GM12864 (cell line): ENCODE data around the gene SRGAP2B.
"Not testable (repeated sequence)": the region's sequence is repeated elsewhere in the genome, so short reads cannot be mapped to it uniquely, and the experiment has no call there.

Experiments used
- DNase-seq: peaks from one replicate; pipeline ENCODE4 v3.0.0-alpha.2; 2011; ENCODE audit warnings: low read depth
- H3K4me3 ChIP-seq: 2 replicates; pipeline ENCODE4 v1.5.1; 2011; ENCODE audit warnings: mild to moderate bottlenecking, low read depth, low read length, control low read depth

The SRGAP2B gene

DNA sequence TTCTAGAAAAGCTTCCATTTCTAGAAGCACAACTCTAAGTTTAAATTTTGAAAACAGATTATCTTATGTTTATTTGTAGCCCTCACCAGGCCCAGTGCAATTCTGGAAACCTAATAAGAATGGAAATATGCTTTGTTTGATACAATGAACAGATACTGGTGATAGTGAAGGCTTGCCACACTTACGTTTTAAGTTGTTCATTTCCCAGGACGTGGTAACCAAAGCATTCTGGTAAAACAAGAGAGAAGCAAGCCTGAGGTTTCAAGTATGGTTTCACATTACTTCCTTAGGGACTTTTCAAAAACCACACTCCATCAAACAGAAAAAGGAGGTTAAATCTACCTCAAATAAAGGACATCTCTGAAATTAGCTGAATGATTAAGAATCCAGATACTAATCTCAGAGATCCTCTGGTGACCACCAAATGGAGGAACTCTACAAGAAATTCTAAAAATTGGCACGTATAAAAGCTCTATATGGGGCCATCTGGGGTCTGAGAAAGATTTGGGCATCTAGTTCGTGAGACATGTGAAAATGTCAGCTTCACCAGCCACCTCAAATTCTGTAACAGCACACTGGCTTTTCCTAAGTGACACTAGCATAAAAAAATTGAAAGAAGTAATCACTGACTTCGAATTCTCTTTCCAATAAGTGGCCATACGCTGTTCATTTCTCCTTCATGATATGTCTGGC lies 164.9 kb downstream of the SRGAP2B start:
- H3K4me3 ChIP-seq, DNase-seq: not testable (repeated sequence)

DNA sequence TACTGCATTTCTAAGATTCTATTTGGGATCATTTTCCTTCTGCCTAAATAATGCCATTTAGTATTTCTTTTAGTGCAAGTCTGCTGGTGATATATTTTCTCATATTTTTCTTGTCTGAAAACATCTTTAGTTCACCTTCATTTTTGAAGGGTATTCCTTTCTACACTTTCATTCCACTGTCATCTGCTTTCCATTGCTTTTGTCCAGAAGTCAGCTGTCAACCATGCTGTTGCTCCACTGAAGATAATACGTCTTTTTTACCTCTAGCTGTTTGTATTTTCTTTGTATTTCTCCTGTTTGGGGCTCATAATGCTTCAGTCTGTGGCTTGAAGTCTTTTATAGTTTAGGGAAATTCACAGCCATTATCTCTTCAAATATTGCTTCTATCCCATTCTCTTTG lies 167.8 kb downstream of the SRGAP2B start:
- DNase-seq, H3K4me3 ChIP-seq: not testable (repeated sequence)

DNA sequence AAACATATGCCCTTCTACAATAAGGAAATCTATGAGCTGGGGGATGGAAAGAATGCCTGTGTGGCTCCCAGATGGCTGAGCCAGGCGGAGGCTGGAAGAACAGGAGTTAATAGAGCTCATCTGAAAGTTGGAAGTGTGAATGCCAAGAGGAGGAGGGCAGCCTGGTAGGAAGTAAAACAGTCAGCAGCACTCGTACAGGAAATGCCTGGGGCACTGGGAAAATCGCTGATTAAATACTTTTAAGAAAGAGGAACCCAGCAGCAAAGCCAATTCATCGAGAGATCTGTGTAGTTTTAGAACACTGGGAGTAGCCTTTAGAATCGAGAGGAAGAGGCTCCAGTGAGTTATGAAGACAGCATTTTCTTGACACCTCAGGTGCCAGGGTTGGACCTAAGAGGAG lies 171.5 kb downstream of the SRGAP2B start:
- DNase-seq, H3K4me3 ChIP-seq: not testable (repeated sequence)

DNA sequence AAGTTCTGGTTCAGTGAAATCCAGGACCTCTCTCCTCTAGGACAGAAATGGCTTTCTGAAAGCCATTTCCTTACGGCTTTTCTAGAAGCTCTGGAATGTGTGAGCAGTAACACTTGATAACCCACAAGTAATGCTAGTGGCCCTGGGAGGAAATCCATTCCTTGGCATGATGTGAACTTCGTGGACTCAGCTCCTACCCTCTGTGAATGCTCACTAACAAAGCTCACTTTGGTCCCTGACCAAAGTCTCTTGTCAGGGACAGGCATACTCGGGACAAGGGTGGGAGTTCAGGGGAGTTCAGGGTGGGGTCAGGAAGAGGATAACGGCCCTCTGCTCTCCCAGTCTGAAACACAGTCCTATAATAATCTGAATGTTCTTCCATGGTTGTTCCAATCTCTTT lies 172.3 kb downstream of the SRGAP2B start:
- not testable (repeated sequence) for H3K4me3 ChIP-seq, DNase-seq

DNA sequence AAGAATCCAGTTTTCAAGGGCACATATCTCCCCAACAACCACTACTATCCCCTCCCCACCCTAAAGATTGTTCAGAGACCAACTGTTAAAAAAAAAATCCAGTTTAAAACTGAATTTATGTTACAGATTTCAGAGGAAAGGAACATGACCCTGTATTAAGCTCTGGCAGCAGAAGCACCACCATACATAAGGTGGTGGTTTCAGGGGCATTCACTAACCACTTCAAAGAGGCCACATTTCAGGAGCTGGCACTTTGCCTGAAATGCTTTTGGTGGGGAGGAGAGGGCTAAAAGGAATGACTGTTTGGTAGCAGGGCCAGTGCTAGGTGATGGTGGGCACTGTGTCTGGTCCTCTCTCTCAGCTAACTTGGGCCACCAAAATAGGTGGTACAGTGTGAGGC lies 176.0 kb downstream of the SRGAP2B start:
- H3K4me3 ChIP-seq, DNase-seq: not testable (repeated sequence)

DNA sequence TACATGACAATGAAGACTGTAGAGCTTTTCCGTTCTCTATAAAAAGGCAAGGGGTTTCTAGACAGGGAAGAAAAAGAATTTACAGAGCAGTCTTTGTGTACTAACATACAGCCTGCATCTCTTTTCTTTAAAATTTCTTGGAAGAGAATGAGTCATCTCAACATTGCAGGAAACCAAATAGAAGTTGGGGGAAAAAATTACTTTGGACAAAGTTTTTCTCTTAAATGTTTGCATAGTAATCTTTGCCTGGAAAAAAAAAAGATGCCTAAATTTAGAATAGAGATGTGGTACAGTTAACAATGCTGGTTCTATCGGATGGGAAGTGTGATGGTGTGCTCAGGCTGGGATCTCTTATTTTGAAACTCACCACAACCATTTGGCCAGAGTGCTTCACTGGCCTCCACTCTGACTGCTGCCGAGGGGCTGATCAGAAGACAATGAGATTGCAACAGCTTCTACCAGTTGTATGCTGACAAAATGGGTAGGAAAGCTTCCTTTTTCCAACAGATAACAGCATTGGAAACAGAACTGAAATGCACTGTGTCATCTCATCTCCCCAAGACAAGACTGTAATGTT lies 177.0 kb downstream of the SRGAP2B start:
- DNase-seq, result not testable (repeated sequence)

DNA sequence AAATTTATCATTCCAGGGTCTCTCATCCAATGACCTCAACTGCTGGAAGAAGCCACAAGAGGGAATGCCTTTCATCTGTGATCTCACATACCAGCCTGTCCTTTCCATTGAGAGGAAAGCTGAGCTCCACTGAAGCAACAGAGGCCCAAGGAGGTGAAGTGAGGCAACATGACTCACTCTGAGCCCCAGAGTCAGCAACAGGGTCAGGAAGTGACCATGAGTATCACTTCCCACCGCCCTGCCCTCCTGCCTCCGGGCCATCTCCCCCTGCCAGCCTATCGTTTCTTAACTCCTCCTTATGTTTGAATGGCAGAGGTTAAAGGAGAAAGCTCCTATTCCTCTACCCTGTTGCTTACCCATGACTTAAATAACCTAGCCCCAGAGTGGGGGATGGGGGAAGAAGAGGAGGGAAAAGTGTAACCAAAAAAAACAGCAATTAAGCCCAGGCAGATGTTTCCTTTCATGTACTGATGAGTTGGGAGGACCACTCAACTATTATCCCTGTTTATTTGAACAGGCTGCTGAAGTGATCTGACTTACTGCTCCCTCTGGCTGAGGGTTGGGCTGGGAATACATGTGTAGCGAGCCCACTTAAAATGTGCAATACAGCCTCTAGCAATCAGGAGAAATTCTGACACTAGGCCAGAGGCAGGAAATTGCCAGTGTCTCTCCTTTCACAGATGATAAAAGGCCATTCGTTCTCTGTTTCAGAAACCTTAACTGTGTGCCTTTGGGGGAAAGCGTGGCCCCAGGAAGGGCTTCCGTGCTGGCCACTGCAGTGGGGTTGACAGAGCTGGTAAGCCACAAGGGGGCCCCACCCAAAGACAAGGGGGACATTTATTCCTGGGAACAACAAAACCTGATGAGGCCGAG lies 177.7 kb downstream of the SRGAP2B start:
- not testable (repeated sequence) for H3K4me3 ChIP-seq, DNase-seq

More for the DNA sequence above, 177.0 kb downstream of the SRGAP2B start:
- not testable (repeated sequence) for H3K4me3 ChIP-seq

DNA sequence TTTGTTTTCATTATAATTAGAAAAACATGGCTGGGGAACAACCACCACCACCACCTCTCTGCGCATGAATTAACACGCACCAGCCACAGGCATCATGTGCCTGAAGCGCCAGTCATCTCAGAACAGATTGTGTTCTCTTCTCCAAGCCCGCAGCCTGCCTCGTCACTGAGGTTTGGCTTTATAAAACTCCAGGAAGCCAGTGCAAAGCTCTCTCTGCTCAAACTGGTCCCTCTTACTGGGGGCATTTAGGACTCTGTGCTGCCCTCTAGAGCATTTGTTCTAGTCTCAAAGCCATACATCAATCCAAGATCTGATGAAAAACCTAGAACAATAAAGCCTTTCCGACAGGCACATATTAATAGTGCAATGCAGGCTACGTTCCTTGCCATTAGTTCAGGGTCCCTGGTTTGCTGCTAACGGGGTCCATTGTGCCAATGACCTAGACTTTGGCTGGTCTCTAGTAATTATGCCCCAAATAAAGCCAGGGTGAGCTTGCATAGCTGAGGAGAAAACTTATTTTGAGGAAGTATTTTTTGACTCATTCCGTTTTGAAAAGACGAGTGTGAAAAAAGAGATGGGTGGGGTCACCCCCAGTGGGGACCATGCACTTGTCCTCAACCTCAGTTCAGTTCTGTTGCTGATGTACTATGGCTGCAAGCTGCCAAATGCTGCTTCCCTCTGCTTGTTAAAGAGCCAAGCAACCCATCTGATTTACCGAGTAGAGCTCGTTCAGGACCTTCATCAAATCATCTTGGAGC lies 181.0 kb downstream of the SRGAP2B start:
- not testable (repeated sequence) for DNase-seq, H3K4me3 ChIP-seq

DNA sequence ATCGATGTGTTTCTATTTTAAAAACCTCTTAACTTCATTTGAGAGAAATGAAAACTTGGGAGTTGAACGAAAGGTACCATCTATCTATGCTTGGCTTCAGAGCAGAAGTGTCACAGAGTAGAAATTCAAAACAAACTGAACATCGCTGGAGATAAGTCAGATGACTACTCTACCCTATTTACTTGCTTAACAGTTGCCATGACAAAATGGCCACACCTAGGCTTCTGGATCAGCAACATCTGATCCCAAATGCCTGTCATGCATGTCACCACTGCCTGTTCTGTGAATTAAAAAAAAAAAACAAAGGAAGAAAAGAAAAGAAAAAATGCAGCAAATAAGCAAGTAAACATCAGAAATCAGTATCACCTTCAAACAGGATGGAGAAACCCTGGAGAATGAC lies 181.7 kb downstream of the SRGAP2B start:
- H3K4me3 ChIP-seq, result not testable (repeated sequence)

DNA sequence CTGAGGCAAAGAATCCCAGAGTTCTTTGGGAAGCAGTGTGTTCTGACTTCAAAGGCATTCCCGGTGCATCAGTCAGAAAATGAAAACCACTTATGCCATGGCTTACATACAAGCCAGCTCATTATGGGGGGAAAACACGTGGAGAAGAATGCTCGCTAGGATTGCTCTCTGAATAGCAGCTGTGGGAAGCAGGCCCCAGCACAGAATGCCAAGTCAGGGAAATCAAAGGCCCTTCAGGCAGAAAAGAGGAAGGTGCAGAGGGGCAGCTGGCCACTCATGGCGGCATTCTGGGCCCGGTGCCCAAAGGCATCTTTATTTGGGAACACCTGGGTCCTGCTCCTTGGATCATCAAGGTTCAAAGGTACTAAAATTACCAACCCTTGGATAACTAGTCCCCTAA lies 184.4 kb downstream of the SRGAP2B start:
- H3K4me3 ChIP-seq, DNase-seq: not testable (repeated sequence)

More for the DNA sequence above, 181.7 kb downstream of the SRGAP2B start:
- not testable (repeated sequence) for DNase-seq

DNA sequence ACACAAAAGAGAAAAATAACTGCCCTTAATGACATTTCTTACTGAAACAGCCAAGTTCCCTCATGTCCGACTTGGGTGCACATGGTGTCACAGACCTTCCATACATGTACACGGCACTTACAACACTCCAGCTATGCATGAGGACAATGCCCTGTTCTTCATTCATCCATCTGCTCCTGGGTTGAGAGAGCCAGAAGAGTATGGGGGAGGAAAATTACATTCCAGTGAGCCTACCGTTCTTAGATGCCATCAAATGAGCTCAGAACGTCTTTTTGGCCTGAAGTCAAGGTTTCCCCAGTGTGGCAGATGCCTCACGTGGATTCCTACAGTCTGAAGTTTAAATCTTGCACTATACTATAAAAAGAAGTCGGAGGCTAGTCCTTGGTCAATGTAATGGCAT lies 194.3 kb downstream of the SRGAP2B start:
- not testable (repeated sequence) for DNase-seq, H3K4me3 ChIP-seq

DNA sequence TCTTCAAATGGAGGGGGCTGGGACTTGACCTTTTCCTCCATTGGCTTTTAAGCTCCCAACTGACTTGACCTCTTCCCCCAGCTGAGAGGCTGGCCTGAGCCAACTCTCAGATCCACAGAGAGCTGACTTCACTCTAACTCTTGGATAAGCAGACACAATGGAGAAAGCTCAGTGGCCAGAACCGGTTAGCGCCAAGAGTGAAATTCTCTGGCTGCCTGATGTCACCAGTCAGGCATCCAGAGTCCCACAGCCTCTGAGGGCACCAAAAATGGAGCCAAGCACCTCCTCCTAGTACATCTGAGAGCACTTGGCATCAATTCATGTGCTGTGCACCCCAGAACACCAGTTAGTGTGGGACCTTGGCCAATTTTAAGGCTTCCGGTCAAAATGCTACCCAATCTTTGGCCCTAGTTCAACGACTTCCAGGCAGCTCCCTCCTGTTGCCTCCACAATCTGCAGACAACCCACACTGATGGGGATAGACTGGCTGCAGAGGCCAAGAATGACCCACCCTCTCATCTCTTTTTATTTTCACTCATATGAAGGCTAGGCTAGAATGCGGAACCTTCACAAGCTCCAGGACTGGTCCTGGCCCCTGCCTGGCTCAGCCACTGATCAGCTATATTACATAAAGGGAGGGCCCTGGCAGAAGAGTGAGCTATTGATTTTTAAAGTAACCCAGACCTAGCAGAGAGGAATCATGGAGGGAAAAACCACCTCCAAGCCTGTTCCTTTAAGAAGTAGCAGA lies 200.5 kb downstream of the SRGAP2B start:
- H3K4me3 ChIP-seq, DNase-seq: not testable (repeated sequence)

DNA sequence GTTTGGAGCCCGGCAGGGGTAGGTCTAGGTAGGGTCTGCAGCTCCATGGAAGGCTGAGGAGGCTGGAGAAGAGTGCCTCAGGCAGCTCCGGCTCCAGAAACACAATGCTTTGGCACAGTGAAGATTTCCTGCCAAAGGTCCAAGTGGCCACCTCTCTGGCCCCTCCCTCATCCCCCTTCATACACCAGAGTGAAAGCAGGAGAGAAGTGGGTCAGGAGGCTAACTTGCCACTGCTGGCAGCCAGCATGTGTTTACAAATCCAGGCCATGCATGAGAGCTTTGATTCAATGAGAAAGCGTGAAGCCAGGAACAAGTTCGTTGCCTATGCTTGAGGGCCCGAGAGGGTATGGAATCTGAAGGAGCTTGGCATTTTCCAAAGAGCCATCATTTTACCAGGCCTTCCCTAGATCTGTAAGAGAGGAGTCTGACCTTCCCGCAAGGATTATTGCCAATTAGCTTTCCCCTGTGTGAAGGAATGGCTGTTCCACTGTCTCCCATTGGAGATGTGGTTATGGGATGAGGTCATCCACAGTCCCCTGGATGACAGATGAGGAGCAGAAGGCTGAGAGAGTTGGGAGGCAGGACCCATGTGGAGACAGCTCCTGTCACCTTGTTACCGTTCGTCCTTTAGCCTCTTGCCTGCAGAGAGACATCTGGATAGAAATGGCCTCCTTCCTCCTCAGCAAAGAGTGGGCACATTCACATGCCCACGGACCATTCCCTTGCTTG lies 201.3 kb downstream of the SRGAP2B start:
- not testable (repeated sequence) for DNase-seq, H3K4me3 ChIP-seq

DNA sequence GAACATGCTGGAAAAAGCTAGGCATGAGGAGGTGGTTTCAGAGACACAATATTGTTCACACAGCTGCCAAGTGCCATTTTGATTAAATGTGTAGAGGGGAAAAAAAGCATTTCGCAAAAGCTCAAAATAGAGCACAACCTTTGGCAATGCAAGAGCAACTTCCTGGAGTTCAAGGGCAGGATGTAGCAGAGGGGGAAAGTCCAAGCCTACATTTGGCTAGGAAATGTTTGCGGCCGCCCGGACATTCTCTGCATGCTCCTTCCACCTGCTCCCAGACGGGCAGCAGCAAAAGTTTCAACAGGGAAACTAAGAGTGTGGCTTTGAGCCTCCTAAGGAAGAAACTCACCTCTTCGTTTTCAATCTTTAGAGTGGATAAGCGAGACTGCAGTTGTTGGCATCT lies 202.1 kb downstream of the SRGAP2B start:
- H3K4me3 ChIP-seq, DNase-seq: not testable (repeated sequence)

DNA sequence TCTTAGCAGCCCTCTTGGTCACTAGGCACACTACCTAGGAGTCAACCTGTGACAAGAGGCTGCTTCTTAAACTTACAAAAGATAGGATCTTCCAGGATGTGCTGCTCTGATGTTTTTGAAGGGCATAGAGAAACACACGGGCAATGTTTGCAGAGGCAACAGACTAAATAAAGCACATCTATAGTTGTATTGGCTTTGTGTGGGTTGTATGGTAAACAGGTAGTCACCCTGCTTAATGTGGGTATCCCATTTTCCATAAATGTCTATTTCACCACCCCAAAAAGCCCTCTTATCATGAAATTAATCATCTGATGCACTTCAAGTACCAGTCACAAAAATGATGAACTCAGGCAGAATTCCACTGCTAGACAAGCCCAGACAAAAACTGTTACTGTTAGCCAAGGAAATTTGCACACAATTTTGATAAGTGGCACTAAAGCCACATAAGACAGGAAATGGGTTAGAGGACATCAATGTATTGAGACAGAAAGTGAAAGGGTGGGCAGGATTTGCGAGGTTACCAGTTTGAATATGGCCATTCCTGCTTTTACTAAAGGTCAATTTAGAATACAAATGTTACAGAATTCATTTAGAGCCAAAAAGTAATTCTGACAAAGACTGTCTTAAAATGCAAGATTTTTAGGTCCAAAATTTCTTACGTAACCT lies 205.5 kb downstream of the SRGAP2B start:
- not testable (repeated sequence) for H3K4me3 ChIP-seq, DNase-seq

DNA sequence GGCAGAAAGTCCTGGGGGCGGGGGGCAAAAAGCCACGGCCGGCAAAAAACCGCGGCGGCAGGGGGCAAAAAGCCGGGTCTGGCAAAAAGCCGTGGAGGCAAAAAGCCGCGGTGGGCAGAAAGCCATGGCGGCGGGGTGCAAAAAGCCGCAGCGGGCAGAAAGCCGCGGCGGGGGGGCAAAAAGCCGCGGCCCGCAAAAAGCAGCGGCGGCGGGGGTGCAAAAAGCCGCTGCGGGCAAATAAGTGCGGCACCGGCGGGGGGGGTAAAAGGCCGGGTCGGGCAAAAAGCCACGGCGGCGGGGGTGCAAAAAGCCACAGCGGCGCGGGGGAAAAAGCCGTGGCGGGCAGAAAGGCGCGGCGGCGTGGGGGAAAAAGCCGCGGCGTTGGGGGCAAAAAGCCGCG lies 212.1 kb downstream of the SRGAP2B start:
- not testable (repeated sequence) for DNase-seq
- H3K4me3 ChIP-seq, result peak overlapping the region; percentile 29

DNA sequence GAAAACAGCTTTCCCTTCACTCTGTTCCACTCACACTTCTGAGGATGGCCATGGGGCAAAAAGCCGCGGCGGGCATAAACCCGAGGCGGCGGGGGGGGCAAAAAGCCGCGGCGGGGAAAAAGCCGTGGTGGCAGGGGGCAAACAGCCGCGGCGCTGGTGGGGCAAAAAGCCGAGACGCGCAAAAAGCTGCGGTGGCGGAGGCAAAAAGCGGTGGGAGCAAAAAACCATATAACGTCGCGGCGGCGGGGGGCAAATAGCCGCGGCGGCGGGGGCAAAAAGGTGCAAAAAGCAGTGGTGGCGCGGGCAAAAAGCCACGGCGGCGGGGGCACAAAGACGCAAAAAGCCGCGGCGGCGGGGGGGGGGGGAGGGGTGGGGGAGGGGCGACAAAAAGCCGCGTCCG lies 212.8 kb downstream of the SRGAP2B start:
- not testable (repeated sequence) for DNase-seq, H3K4me3 ChIP-seq
